Muscle layer of duodenum (tissue), 2 donors: ENCODE measurements around the gene TSR1.

Experiments used
- H3K27ac ChIP-seq: one replicate; pipeline ENCODE4 v1.7.0; 2013; ENCODE audit warnings: mild to moderate bottlenecking, low read length
- H3K27me3 ChIP-seq: one replicate; pipeline ENCODE4 v1.7.0; 2013; ENCODE audit warnings: low read depth, mild to moderate bottlenecking, control low read depth, low read length
- H3K36me3 ChIP-seq, 2 donors: one replicate each; pipeline ENCODE4 v1.7.0; 2013; ENCODE audit warnings: low read length in 2 of 2, control low read depth in 1 of 2, mild to moderate bottlenecking in 1 of 2; ENCODE audit not compliant: insufficient read depth in 2 of 2, control insufficient read depth in 1 of 2
- H3K4me1 ChIP-seq, 2 donors: one replicate each; pipeline ENCODE4 v1.7.0; 2013; ENCODE audit warnings: low read length in 2 of 2, mild to moderate bottlenecking in 2 of 2, control low read depth in 1 of 2, moderate library complexity in 1 of 2; ENCODE audit not compliant: insufficient read depth in 2 of 2, control insufficient read depth in 1 of 2
- H3K4me3 ChIP-seq, 2 donors: one replicate each; pipeline ENCODE4 v1.7.0; 2013; ENCODE audit warnings: low read length in 2 of 2, low read depth in 1 of 2, mild to moderate bottlenecking in 1 of 2
- H3K9me3 ChIP-seq, 2 donors: one replicate each; pipeline ENCODE4 v1.7.0; 2013; ENCODE audit warnings: low read length in 2 of 2, control low read depth in 1 of 2, mild to moderate bottlenecking in 1 of 2; ENCODE audit not compliant: control insufficient read depth in 1 of 2
- donor health status: healthy.

The TSR1 gene

GRCh38 chr17:2357237-2357636 lies 21.0 kb upstream of the TSR1 start:
- peaks cover 0 to 10% of the 10 kb centered on the region in 2 donors for H3K4me1 ChIP-seq
- H3K9me3 ChIP-seq = no peaks in the 10 kb centered on the region
- no peak overlapping the region for H3K4me3 ChIP-seq

DNA sequence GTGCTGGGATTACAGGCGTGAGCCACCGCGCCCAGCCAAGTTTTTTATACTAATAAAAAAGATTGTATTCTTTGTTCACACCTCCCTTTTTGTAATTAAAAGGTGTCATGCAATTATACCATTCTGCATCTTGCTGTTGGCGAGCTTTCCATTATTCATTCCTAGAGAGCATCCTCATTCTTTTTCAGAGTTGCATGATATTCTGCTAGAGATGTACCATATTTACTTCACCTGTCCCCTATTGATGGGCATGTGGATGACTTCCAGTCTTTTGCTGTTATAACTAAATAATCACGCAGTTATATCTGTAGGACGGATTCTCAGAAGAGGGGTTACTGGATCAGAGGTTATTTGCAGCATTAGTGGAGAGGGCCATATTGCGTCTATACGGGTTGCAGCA lies 18.1 kb upstream of the TSR1 start:
- Histone ChIP-seq H3K9me3 (no peaks in the 10 kb centered on the region), H3K36me3 (peaks cover 3% of the 10 kb centered on the region in 2 donors), H3K27ac (no peak overlapping the region), H3K4me3 (no peak overlapping the region), H3K4me1 (peaks cover 0 to 6% of the 10 kb centered on the region in 2 donors), H3K27me3 (no peaks in the 10 kb centered on the region)

More at GRCh38 chr17:2357237-2357636, 21.0 kb upstream of the TSR1 start:
- Histone ChIP-seq H3K36me3 (peaks cover 3 to 4% of the 10 kb centered on the region in 2 donors), H3K27me3 (no peaks in the 10 kb centered on the region), H3K27ac (no peak overlapping the region)

- no peak overlapping the region for H3K27ac ChIP-seq
- H3K4me1 ChIP-seq = peaks cover 5 to 11% of the 10 kb centered on the region in 2 donors
- no peak overlapping the region for H3K4me3 ChIP-seq
- no peaks in the 10 kb centered on the region for H3K9me3 ChIP-seq
- H3K27me3 ChIP-seq = no peaks in the 10 kb centered on the region
- H3K36me3 ChIP-seq = peaks cover 0 to 12% of the 10 kb centered on the region in 2 donors
Measured at GRCh38 chr17:2351269-2351668, 15.0 kb upstream of the TSR1 start.

DNA sequence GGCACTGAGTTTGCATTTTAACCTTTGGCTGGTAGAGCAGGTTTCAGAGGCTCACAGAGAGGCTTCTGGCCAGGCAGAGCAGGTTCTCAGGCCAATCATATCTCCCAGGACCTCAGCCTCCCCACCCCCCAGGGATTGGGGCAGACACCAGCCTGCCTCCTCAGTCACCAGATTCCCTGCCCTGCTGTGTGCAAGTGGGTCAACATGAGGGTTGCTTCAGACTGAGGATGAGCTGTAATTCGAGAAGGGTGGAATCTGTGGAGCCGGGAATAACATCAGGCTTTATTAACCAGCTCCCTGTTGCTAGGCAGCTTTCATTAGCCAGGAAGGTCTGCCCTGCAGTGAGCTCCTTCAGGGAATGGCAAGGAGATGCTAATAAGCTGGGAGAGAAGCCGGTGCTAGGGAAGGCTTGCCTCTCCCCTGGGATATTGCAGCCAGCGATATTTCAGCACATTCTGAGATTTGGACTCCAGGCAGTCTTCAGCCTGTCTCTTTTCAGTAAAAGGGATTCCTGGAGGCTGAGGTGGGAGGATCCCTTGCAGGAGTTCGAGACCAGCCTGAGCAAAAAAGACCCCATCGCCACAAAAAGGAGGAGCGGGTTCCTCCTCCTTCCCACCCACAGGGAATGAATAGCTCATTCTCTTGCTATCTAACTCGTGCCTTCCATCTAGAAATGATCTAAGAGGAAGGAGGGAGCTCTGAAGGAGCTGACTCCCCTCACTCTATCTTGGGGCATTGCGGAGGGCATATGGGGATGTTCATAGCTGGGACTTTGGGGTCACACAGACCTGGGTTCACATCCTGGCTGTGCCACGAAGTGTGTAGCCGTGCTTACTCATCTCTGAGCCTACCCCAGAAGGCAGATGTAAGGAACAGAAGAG lies 11.8 kb upstream of the TSR1 start:
- Histone ChIP-seq H3K36me3 (peaks cover 0 to 32% of the 10 kb centered on the region in 2 donors), H3K4me1 (peaks cover 5 to 11% of the 10 kb centered on the region in 2 donors), H3K9me3 (no peaks in the 10 kb centered on the region), H3K4me3 (no peak overlapping the region), H3K27me3 (no peaks in the 10 kb centered on the region), H3K27ac (peak overlapping the region; percentile 31)

- Histone ChIP-seq H3K27me3 (no peaks in the 10 kb centered on the region), H3K27ac (no peak overlapping the region), H3K4me1 (peaks cover 5 to 11% of the 10 kb centered on the region in 2 donors), H3K36me3 (peaks cover 0 to 40% of the 10 kb centered on the region in 2 donors), H3K9me3 (no peaks in the 10 kb centered on the region), H3K4me3 (no peak overlapping the region)
Measured at GRCh38 chr17:2346475-2346874, 10.2 kb upstream of the TSR1 start.

DNA sequence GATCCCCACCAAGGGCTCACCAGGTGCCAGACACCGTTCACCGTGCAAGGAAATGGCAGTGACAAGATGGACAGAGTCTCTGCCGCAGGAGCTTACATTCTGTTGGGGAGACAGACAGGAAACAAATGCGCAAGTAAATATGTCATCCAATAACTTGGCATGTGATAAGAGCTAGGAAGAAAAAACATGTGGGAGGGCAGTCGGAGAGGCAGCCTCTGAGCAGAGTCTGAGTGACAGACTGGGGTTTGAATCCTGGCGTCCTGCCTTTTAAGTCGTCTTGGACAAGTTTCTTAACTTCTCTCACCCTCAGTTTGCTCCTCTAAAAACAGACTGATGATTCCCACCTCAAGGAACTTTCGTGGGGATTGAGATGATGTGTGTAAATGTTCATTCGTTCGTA lies 8.3 kb upstream of the TSR1 start:
- Histone ChIP-seq H3K36me3 (peaks cover 0 to 39% of the 10 kb centered on the region in 2 donors), H3K4me1 (peaks cover 5 to 11% of the 10 kb centered on the region in 2 donors), H3K27ac (no peak overlapping the region), H3K27me3 (no peaks in the 10 kb centered on the region), H3K4me3 (no peak overlapping the region), H3K9me3 (no peaks in the 10 kb centered on the region)

DNA sequence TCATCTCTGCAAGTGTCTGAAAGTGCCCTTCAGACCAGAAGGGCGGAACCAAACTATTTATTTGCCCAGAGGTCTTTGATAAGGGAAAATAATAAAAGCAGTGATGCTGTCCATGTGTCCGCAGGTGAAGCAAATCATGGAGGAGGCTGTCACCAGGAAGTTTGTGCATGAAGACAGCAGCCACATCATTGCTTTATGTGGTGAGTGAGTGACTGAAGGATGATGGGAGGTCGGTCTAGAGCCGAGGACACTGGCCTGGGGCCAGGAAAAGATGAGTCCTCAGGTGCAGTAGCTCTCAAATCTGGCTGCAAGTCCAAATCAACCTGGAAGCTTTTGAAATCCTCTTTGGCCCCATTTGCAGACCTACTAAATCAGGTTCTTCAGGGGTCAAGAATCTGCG lies 7.2 kb upstream of the TSR1 start:
- Histone ChIP-seq H3K36me3 (peaks cover 0 to 39% of the 10 kb centered on the region in 2 donors), H3K9me3 (no peaks in the 10 kb centered on the region), H3K27me3 (no peaks in the 10 kb centered on the region), H3K27ac (no peak overlapping the region), H3K4me3 (no peak overlapping the region), H3K4me1 (peaks cover 4 to 11% of the 10 kb centered on the region in 2 donors)

GRCh38 chr17:2338315-2338657 lies 2.0 kb upstream of the TSR1 start:
- no peaks in the 10 kb centered on the region for H3K27me3 ChIP-seq
- H3K27ac ChIP-seq = peak overlapping the region; percentile 1

GRCh38 chr17:2337544-2338314 lies 1.5 kb upstream of the TSR1 start:
- peak overlapping the region; percentile 1 for H3K27ac ChIP-seq
- peak overlapping the region; percentile 64 to 99 for H3K4me3 ChIP-seq

More at GRCh38 chr17:2338315-2338657, 2.0 kb upstream of the TSR1 start:
- H3K4me1 ChIP-seq = peaks cover 0 to 20% of the 10 kb centered on the region in 2 donors
- H3K4me3 ChIP-seq = peak overlapping the region; percentile 64 to 99
- H3K9me3 ChIP-seq = no peaks in the 10 kb centered on the region
- H3K36me3 ChIP-seq = peaks cover 19 to 31% of the 10 kb centered on the region in 2 donors

GRCh38 chr17:2336852-2337543 lies 741 bp upstream of the TSR1 start, which contains the start of gene SGSM2:
SGSM2 (plus strand) TSS chr17:2337501; CDS start chr17:2337689, 188 bp downstream.
- peak within 1 kb of the TSS; percentile 85 for H3K27ac ChIP-seq
- H3K4me1 ChIP-seq = peaks cover 0 to 20% of the 10 kb centered on the region in 2 donors
- H3K4me3 ChIP-seq = peak within 1 kb of the TSS; percentile 98 to 99
- no peaks in the 10 kb centered on the region for H3K9me3 ChIP-seq
- H3K27me3 ChIP-seq = no peaks in the 10 kb centered on the region
- peaks cover 29 to 34% of the 10 kb centered on the region in 2 donors for H3K36me3 ChIP-seq

More at GRCh38 chr17:2337544-2338314, 1.5 kb upstream of the TSR1 start:
- H3K4me1 ChIP-seq = peaks cover 0 to 20% of the 10 kb centered on the region in 2 donors
- no peaks in the 10 kb centered on the region for H3K27me3 ChIP-seq
- no peaks in the 10 kb centered on the region for H3K9me3 ChIP-seq
- H3K36me3 ChIP-seq = peaks cover 24 to 35% of the 10 kb centered on the region in 2 donors
